Measurements from ENCODE around the gene NOS1AP.

Gene NOS1AP

DNA sequence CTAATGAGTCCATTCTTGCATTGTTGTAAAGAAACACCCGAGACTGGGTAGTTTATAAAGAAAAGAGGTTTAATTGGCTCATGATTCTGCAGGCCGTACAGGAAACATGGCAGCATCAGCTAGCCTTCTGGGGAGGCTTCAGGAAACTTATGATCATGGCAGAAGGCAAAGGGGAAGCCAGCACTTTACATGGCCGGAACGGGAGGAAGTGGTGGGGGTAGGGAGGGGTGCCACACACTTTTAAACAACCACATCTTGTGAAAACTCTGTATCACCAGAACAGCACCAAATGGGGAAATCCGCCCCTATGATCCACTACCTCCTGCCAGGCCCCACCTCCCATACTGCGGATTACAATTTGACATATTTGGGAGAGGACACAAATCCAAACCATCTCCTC is 43.9 kb downstream of the NOS1AP start:
- H3K4me3 ChIP-seq (ENCODE audit: low read depth, low read length) = no peak overlapping the region
- DNase-seq (ENCODE audit: low read depth) = no peak
- TF ChIP-seq, protein P1, sequence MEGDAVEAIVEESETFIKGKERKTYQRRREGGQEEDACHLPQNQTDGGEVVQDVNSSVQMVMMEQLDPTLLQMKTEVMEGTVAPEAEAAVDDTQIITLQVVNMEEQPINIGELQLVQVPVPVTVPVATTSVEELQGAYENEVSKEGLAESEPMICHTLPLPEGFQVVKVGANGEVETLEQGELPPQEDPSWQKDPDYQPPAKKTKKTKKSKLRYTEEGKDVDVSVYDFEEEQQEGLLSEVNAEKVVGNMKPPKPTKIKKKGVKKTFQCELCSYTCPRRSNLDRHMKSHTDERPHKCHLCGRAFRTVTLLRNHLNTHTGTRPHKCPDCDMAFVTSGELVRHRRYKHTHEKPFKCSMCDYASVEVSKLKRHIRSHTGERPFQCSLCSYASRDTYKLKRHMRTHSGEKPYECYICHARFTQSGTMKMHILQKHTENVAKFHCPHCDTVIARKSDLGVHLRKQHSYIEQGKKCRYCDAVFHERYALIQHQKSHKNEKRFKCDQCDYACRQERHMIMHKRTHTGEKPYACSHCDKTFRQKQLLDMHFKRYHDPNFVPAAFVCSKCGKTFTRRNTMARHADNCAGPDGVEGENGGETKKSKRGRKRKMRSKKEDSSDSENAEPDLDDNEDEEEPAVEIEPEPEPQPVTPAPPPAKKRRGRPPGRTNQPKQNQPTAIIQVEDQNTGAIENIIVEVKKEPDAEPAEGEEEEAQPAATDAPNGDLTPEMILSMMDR (conservative IDR thresholded peaks at IDR 0.05; ENCODE audit: low read depth, low read length) = no peak

DNA sequence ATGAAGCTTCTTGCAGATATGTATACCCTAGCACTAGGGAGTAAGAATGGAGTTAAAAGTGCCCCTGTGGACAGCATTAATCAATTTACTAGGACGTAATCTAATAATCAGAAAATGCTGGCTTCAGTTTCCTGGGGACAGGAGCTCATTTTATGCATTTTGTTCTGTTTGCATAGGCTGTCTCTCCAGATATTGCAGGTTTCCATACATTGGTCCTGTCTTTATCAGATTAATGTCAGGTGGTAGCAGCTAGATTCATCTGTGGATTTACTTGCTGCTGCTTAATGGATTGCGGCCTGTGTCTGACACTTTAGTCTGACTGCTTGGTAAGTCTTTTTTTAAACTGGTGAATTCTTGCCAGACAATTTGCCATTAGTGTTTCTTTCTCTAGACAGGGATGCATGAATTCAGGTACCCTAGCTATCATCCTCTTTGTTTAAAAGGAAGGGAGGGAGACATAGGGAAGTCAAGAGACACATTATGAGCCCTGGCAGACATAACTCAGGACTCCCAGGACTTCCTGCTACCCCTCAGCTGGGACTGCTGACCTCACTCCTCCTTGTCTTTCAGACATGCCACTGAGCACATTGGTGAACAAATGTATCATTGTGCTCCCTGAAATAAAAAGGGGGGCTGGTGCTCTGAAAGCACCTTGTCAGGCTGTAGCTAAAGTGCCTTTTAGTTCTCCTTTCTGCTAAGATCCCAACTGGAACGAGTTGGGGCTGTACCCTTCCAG is 47.7 kb downstream of the NOS1AP start:
- no peak for DNase-seq (ENCODE audit: low read depth)
- no peak overlapping the region for H3K4me3 ChIP-seq (ENCODE audit: low read depth, low read length)
- TF ChIP-seq, protein P1 (conservative IDR thresholded peaks at IDR 0.05; ENCODE audit: low read depth, low read length) = no peak

DNA sequence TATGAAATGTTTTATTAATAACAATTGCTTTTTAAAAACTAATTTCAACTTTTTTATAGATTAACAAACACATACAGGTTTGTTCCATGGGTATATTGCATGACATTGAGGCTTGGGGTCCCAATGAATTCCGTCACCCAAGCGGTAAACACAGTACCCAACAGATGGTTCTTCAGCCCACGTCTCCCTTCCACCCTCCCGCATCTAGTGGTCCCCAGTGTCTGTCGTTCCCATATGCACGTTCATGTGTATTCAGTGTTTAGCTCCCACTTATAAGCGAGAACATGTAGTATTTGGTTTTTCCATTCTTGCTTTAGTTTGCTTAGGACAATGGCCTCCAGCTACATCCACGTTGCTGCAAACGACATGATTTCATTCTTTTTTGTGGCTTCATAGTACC is 48.6 kb downstream of the NOS1AP start:
- no peak for DNase-seq (ENCODE audit: low read depth)
- H3K4me3 ChIP-seq (ENCODE audit: low read depth, low read length) = no peak overlapping the region
- TF ChIP-seq, protein P1 (conservative IDR thresholded peaks at IDR 0.05; ENCODE audit: low read depth, low read length) = no peak

DNA sequence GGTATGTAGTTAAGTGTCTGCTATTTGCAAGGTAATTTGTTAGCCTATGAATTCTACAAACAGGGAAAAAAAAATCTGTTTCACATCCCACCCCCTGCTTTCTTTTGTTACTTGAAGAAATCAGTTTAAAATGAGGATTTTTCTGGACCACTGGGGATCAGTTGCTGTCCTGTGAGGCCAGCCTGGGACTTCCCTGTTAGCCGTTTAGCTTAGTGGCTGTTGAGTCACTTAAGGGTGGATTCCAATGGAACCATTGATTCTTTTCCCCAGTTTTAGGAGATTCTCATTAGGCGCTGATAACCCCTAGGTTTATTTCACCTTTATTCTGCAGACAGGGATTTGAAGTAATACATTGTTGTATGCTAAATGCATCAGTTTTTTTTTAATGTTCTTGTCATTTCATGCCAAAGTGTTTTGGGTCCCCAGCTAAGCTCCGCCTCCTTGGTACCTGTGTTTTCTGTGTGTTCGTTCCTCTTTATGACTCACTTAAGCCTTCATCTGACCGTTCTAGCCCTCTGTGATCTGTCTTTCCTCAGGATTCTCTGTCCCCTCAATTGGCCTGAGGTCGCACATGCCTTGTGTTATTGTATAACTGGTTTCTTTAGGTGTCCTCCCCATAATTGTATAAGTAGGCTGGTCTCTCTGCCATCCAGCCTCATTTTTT is 59.3 kb downstream of the NOS1AP start:
- no peak overlapping the region for H3K4me3 ChIP-seq (ENCODE audit: low read depth, low read length)
- DNase-seq (ENCODE audit: low read depth) = no peak
- TF ChIP-seq, protein P1 (conservative IDR thresholded peaks at IDR 0.05; ENCODE audit: low read depth, low read length) = no peak

DNA sequence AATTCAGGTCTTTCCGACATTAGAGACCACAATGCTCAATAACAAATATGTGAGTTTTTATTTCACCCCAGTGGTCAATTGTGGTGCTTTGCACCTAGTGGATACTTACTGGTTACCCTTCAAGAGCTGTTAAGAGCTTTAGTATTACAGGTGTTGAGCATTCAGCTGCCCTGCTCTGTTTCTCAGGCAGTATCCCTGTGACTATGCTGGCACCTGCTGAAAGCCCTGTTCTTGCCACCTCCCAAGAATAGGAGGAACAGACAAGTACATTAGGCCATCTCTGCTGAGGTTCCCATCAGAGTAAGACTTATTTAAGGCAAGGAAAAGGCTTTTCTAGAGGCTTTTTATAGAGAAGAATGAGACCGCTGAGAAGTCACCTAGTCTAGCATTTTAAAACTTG is 60.8 kb downstream of the NOS1AP start:
- no peak for DNase-seq (ENCODE audit: low read depth)

DNA sequence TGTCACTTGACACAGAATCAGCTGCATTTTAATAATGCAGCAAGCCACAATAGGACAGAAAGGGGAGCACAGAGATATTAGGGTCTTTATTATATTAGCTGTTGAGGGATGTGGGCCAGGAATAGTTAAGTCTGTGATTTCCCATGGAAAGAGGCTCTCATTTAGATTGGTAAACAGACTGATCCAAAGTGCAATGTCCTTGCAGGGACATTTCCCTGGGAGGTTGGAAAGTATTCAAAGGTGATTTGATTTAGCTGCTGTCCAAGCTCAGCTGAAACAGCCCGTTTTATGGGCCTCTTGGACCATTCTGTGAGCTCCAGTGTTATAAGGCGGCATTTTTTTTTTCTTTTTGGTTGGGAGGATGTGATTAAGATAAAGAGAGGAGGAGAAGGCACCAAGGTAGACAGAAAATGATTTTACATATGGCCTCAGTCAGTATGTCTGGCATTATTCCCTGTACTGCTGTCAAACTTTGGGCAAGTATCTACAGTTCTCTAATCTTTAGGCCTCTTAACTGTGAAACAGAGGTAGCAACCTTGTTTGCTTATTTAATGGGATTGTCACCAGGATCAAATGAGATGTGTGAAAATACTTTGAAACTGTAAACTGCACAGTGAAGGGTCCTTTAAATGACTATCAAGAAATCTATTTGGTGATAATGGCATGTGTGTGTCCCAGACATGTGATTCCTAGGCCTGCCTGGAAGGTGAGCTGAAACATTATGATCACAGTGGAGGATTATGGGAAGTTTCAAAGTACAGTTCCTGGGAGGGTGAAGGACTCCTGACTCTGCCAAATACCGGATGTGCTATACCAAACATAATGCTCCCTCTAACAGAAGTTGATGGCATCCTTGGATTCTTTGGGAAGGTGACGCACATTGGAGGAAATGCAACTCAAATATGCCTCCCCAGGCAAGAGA is 62.2 kb downstream of the NOS1AP start:
- no peak for DNase-seq (ENCODE audit: low read depth)
- no peak overlapping the region for H3K4me3 ChIP-seq (ENCODE audit: low read depth, low read length)
- TF ChIP-seq, protein P1 (conservative IDR thresholded peaks at IDR 0.05; ENCODE audit: low read depth, low read length) = no peak

More for the DNA sequence above, 60.8 kb downstream of the NOS1AP start:
- no peak overlapping the region for H3K4me3 ChIP-seq (ENCODE audit: low read depth, low read length)
- TF ChIP-seq, protein P1 (conservative IDR thresholded peaks at IDR 0.05; ENCODE audit: low read depth, low read length) = no peak

Data from choroid plexus epithelial cell (primary cell).